Measurements from ENCODE around the gene KCNK5. TPM values are rescaled to one million over a fixed set of nuclear protein-coding genes. Genes with fewer than 3 reads are reported as not detected.

The KCNK5 gene
- total RNA-seq, 1 experiment from 2014 or later: 19.8 TPM

- H3K4me1 Mint-ChIP-seq (ENCODE audit: low read depth, unreplicated experiment): peaks cover 54% of the 10 kb centered on the region
- intact Hi-C loops (cut with micrococcal nuclease; ENCODE audit: unreplicated experiment): no loop called here
Measured at GRCh38 chr6:39268721-39269120, 39.4 kb upstream of the KCNK5 start.

GRCh38 chr6:39268171-39268570, 38.9 kb upstream of the KCNK5 start:
- H3K4me3 ChIP-seq (ENCODE audit: low read depth, low read length): no peak overlapping the region
- no peak overlapping the region for H3K4me3 Mint-ChIP-seq (ENCODE audit: unreplicated experiment)
- peak overlapping the region; percentile 95 for H3K27ac Mint-ChIP-seq (ENCODE audit: unreplicated experiment)
- H3K4me1 ChIP-seq: peaks cover 67% of the 10 kb centered on the region
- H3K36me3 Mint-ChIP-seq (ENCODE audit: insufficient read depth, unreplicated experiment): peaks cover 15% of the 10 kb centered on the region
- H3K27me3 Mint-ChIP-seq (ENCODE audit: insufficient read depth, unreplicated experiment): no peaks in the 10 kb centered on the region
- H3K27me3 ChIP-seq (replicated peaks; ENCODE audit: control insufficient read depth, insufficient read depth, low read length): no peaks in the 10 kb centered on the region
- no peak for TF ChIP-seq CTCF (IDR thresholded peaks at IDR 0.05; ENCODE audit: insufficient read depth in 1 of 2, low read depth in 1 of 2, low read length in 1 of 2, severe bottlenecking in 1 of 2, unreplicated experiment in 1 of 2)
- H3K36me3 ChIP-seq (ENCODE audit: control insufficient read depth, insufficient read depth, low read length): 0 out of 2 replicates have a peak, but pooled peaks cover 1% of the 10 kb centered on the region
- ChIA-PET CTCF (interaction anchor here (0.6 to 1.9 kb wide), 5 partner anchors 26 to 78 kb away, joined by 3 to 7 read pairs (median 6); no protein-coding TSS in a partner anchor), POLR2A (interaction anchor here (0.6 to 0.9 kb wide), 3 partner anchors 22 to 81 kb away, joined by 3 to 6 read pairs (median 3); no protein-coding TSS in a partner anchor)
- H3K4me1 Mint-ChIP-seq (ENCODE audit: low read depth, unreplicated experiment): peaks cover 54% of the 10 kb centered on the region
- BruUV-seq (replicated peaks): no TSS peak
- H3K9me3 ChIP-seq: no peaks in the 10 kb centered on the region
- intact Hi-C loops (cut with micrococcal nuclease; ENCODE audit: unreplicated experiment): no loop called here
- DNase-seq: no peak
- no peaks in the 10 kb centered on the region for H3K9me3 Mint-ChIP-seq (ENCODE audit: unreplicated experiment)

More at GRCh38 chr6:39268721-39269120, 39.4 kb upstream of the KCNK5 start:
- peak; percentile 48 to 64 for DNase-seq
- H3K9me3 Mint-ChIP-seq (ENCODE audit: unreplicated experiment): no peaks in the 10 kb centered on the region
- peaks cover 67% of the 10 kb centered on the region for H3K4me1 ChIP-seq
- no peaks in the 10 kb centered on the region for H3K27me3 Mint-ChIP-seq (ENCODE audit: insufficient read depth, unreplicated experiment)
- H3K36me3 Mint-ChIP-seq (ENCODE audit: insufficient read depth, unreplicated experiment): peaks cover 15% of the 10 kb centered on the region
- CTCF ChIA-PET: interaction anchor here (0.6 to 1.9 kb wide), 5 partner anchors 25 to 78 kb away, joined by 3 to 7 read pairs (median 6); no protein-coding TSS in a partner anchor
- peak overlapping the region; percentile 95 for H3K27ac Mint-ChIP-seq (ENCODE audit: unreplicated experiment)
- 0 out of 2 replicates have a peak, but pooled peaks cover 1% of the 10 kb centered on the region for H3K36me3 ChIP-seq (ENCODE audit: control insufficient read depth, insufficient read depth, low read length)
- POLR2A ChIA-PET: interaction anchor here (0.6 to 0.9 kb wide), 4 partner anchors 22 to 81 kb away, joined by 3 to 6 read pairs (median 4); no protein-coding TSS in a partner anchor
- no peak overlapping the region for H3K4me3 ChIP-seq (ENCODE audit: low read depth, low read length)
- peak overlapping the region; percentile 6 for H3K4me3 Mint-ChIP-seq (ENCODE audit: unreplicated experiment)
- H3K9me3 ChIP-seq: no peaks in the 10 kb centered on the region
- no peaks in the 10 kb centered on the region for H3K27me3 ChIP-seq (replicated peaks; ENCODE audit: control insufficient read depth, insufficient read depth, low read length)
- TF ChIP-seq CTCF (IDR thresholded peaks at IDR 0.05; ENCODE audit: insufficient read depth in 1 of 2, low read depth in 1 of 2, low read length in 1 of 2, severe bottlenecking in 1 of 2, unreplicated experiment in 1 of 2): no peak
- BruUV-seq (replicated peaks): no TSS peak

DNA sequence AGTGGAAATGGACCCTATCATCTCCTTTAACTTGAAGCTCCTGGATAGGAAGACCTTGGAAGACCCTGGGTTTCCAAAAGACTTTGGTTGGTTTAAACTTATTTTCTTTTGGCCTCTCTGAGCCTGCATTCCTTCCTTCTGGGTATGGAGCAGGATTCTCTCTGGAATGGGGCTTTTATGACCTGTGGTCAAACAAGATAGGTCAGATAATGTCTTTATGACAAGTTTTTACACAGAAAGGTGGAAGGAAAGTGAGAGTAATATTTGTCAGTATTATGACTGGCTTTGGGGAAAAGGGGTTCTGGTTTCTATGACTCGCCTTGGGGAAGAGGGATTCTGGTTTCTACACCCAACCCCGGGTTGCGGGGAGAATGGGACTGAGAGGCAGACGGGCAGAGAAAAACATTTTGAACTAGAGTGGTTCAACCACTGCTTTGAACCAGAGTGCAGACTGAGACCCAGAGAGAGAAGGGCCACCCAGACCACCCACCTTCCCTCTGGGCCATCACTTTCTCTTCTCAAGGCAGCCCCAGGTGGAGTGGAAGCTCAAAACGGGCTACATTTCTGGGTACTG, 37.6 kb upstream of the KCNK5 start:
- POLR2A ChIA-PET: no interaction called here
- Mint-ChIP-seq H3K4me1 (ENCODE audit: low read depth, unreplicated experiment) (peaks cover 47% of the 10 kb centered on the region), H3K27ac (ENCODE audit: unreplicated experiment) (peak overlapping the region; percentile 63), H3K27me3 (ENCODE audit: insufficient read depth, unreplicated experiment) (no peaks in the 10 kb centered on the region), H3K36me3 (ENCODE audit: insufficient read depth, unreplicated experiment) (peaks cover 10% of the 10 kb centered on the region), H3K4me3 (ENCODE audit: unreplicated experiment) (peak overlapping the region; percentile 26), H3K9me3 (ENCODE audit: unreplicated experiment) (no peaks in the 10 kb centered on the region)
- no peak for TF ChIP-seq CTCF (IDR thresholded peaks at IDR 0.05; ENCODE audit: insufficient read depth in 1 of 2, low read depth in 1 of 2, low read length in 1 of 2, severe bottlenecking in 1 of 2, unreplicated experiment in 1 of 2)
- CTCF ChIA-PET: interaction anchor here (1.0 kb wide), 1 partner anchor 36 kb away, joined by 3 read pairs; no protein-coding TSS in a partner anchor
- Histone ChIP-seq H3K4me1 (peaks cover 63% of the 10 kb centered on the region), H3K4me3 (ENCODE audit: low read depth, low read length) (no peak overlapping the region), H3K9me3 (no peaks in the 10 kb centered on the region), H3K27me3 (replicated peaks; ENCODE audit: control insufficient read depth, insufficient read depth, low read length) (no peaks in the 10 kb centered on the region), H3K36me3 (ENCODE audit: control insufficient read depth, insufficient read depth, low read length) (0 out of 2 replicates have a peak, but pooled peaks cover 1% of the 10 kb centered on the region)
- no TSS peak for BruUV-seq (replicated peaks)
- intact Hi-C loops (cut with micrococcal nuclease; ENCODE audit: unreplicated experiment): loop anchor here (2.0 kb wide), 1 partner anchor 36 kb away; no protein-coding TSS in a partner anchor
- peak in 1 of 2 experiments; percentile 57 for DNase-seq

Measured in Caco-2 (cell line).